Fibroblast of skin of left quadriceps (primary cell): Measurements from ENCODE around the gene ZNF18.
"Not testable (repeated sequence)": the region's sequence is repeated elsewhere in the genome, so short reads cannot be mapped to it uniquely, and the experiment has no call there.

Source experiments
- DNase-seq, 2 experiments: peaks; one replicate each; pipeline ENCODE4 v3.0.0-alpha.2; 2013; ENCODE audit warnings: low read depth in 2 of 2

ZNF18 gene

GRCh38 chr17:11986179-11986941 lies 10.9 kb downstream of the ZNF18 start:
- DNase-seq, result no peak

- no peak for DNase-seq
Measured at GRCh38 chr17:11981862-11982261, 15.4 kb downstream of the ZNF18 start.

- no peak for DNase-seq
Measured at GRCh38 chr17:11980813-11981212, 16.5 kb downstream of the ZNF18 start.

GRCh38 chr17:11979795-11980194 lies 17.5 kb downstream of the ZNF18 start:
- no peak for DNase-seq

- not testable (repeated sequence) for DNase-seq
Measured at GRCh38 chr17:11972741-11973140, 24.5 kb downstream of the ZNF18 start.

GRCh38 chr17:11969565-11969964 lies 27.7 kb downstream of the ZNF18 start:
- no peak for DNase-seq

- DNase-seq, result no peak
Measured at GRCh38 chr17:11954936-11955335, 42.3 kb downstream of the ZNF18 start.

GRCh38 chr17:11953924-11954323 lies 43.4 kb downstream of the ZNF18 start:
- no peak for DNase-seq

GRCh38 chr17:11952610-11953009 lies 44.7 kb downstream of the ZNF18 start:
- no peak for DNase-seq

GRCh38 chr17:11950771-11951519 lies 46.3 kb downstream of the ZNF18 start:
- DNase-seq, result no peak

- DNase-seq, result not testable (repeated sequence)
Measured at GRCh38 chr17:11949571-11949970, 47.7 kb downstream of the ZNF18 start.

- peak; percentile 25 to 29 for DNase-seq
Measured at GRCh38 chr17:11948789-11949188, 48.5 kb downstream of the ZNF18 start.

- no peak for DNase-seq
Measured at GRCh38 chr17:11944587-11944986, 52.7 kb downstream of the ZNF18 start.

GRCh38 chr17:11943759-11944347 lies 53.4 kb downstream of the ZNF18 start:
- no peak for DNase-seq

GRCh38 chr17:11943086-11943485 lies 54.2 kb downstream of the ZNF18 start:
- DNase-seq, result not testable (repeated sequence)

- DNase-seq, result no peak
Measured at GRCh38 chr17:11940904-11941303, 56.4 kb downstream of the ZNF18 start.

- peak; percentile 9 to 10 for DNase-seq
Measured at GRCh38 chr17:11935734-11936406, 61.4 kb downstream of the ZNF18 start.

GRCh38 chr17:11932337-11932898 lies 64.9 kb downstream of the ZNF18 start:
- no peak for DNase-seq

- no peak for DNase-seq
Measured at GRCh38 chr17:11928436-11928835, 68.8 kb downstream of the ZNF18 start.
